H1 (cell line): ENCODE results near the gene ACACB.

ENCODE experiments used
- HDAC2 ChIP-seq, 2 experiments: fragments of 300-600 bp in 1 of 2; sonication (generic) in 1 of 2; IDR thresholded peaks; 2 replicates each; pipeline ENCODE4 v1.6.1; 2011 to 2012; ENCODE audit warnings: low read depth in 2 of 2, low read length in 2 of 2, mild to moderate bottlenecking in 2 of 2, moderate library complexity in 2 of 2, borderline replicate concordance in 1 of 2, inconsistent platforms in 1 of 2
- MAFK ChIP-seq: IDR thresholded peaks from 2 replicates; pipeline ENCODE4 v1.6.1; 2012; ENCODE audit warnings: low read depth, mild to moderate bottlenecking, improper control_type of control experiment, low read length
- TF ChIP-seq, protein P1 (sequence below), 3 experiments: IDR thresholded peaks; 1 replicate in 2 of 3; 2 replicates in 1 of 3; pipeline versions ENCODE4 v1.5.1 to v1.6.1; 2011; ENCODE audit warnings: low read length in 3 of 3, mild to moderate bottlenecking in 3 of 3, inconsistent platforms in 2 of 3, low read depth in 1 of 3, moderate library complexity in 1 of 3; ENCODE audit not compliant: insufficient read depth in 1 of 3; ENCODE audit errors: control extremely low read depth in 1 of 3

DNA sequence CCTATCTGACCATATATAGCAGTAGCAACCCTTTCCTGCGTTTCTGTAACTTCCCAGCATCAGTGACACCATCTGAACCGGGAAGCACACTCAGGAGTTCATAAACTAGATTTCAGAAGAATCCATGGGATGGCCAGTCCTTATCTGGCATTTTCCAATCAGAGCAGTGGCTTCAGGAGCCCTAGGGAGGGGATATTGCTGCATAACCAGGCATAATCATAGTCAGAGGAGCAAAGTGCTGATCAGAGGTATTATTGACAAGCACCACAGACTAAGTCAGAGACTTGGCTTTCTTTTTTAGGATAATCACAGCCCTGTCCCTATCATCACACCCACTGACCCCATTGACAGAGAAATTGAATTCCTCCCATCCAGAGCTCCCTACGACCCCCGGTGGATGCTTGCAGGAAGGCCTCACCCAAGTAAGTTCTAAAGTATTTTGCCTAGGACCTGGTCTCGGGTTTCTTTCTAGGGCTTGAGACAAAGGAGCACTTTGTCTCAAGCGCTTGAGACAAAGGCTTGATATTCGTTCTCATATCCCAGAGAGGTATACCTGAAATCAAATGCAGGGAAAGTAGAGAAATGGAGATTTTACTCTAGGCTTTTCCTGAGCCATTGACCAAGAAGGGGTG, 137.6 kb downstream of the ACACB start:
- TF ChIP-seq, protein P1, sequence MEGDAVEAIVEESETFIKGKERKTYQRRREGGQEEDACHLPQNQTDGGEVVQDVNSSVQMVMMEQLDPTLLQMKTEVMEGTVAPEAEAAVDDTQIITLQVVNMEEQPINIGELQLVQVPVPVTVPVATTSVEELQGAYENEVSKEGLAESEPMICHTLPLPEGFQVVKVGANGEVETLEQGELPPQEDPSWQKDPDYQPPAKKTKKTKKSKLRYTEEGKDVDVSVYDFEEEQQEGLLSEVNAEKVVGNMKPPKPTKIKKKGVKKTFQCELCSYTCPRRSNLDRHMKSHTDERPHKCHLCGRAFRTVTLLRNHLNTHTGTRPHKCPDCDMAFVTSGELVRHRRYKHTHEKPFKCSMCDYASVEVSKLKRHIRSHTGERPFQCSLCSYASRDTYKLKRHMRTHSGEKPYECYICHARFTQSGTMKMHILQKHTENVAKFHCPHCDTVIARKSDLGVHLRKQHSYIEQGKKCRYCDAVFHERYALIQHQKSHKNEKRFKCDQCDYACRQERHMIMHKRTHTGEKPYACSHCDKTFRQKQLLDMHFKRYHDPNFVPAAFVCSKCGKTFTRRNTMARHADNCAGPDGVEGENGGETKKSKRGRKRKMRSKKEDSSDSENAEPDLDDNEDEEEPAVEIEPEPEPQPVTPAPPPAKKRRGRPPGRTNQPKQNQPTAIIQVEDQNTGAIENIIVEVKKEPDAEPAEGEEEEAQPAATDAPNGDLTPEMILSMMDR (IDR thresholded peaks at IDR 0.05; ENCODE audit: control extremely low read depth in 1 of 3, insufficient read depth in 1 of 3, low read depth in 1 of 3, low read length in 3 of 3) = peak in 1 of 3 experiments; percentile 36; a peak in 1 of 4 replicates
- TF ChIP-seq HDAC2 (IDR thresholded peaks at IDR 0.05; ENCODE audit: borderline replicate concordance in 1 of 2, low read depth in 2 of 2, low read length in 2 of 2) = no peak
- TF ChIP-seq MAFK = no peak
